GM18951 (cell line): ENCODE data around the gene ECE2.
A peak's percentile ranks its signal among the peaks of the same experiment; 100 is the strongest.

Source experiments
- POLR2A ChIP-seq: IDR thresholded peaks from 4 replicates; pipeline ENCODE4 v1.6.1; 2011; ENCODE audit warnings: mild to moderate bottlenecking; ENCODE audit not compliant: insufficient read length, insufficient read depth; ENCODE audit errors: extremely low read depth
- in situ Hi-C: fragments of 300-500 bp; cut with MboI; formaldehyde crosslinking; loops from one replicate; pipeline ENCODE4 v1.12.0; 2022; ENCODE audit warnings: low sequenced_read_pairs, mixed read lengths, inconsistent platforms; ENCODE audit not compliant: unreplicated experiment

Gene ECE2

GRCh38 chr3:184236033-184236410 is 39.8 kb upstream of the ECE2 start:
- in situ Hi-C loops = no loop called here

DNA sequence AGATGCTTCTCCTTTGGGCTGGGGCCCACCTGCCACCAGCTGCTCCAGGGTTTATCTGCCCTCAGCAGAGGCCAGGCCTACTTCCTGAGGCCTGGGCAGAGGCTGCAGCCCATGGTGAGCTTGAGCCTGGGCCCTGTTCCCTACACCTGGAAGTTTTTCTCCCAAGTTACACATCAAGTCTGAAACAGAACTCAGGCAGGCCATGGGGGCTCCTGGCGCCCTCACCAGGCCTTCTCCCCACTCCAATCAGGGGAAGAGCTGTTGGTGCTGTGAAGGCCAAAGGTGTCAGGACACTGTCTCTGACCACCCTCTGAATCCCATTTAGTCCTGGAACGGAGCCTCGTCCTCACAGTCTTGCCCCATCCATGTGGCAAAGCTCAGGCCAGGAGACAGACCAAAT is 39.2 kb upstream of the ECE2 start:
- in situ Hi-C loops = no loop called here

More at GRCh38 chr3:184236033-184236410, 39.8 kb upstream of the ECE2 start:
- TF ChIP-seq POLR2A = no peak

GRCh38 chr3:184237211-184237610 is 38.6 kb upstream of the ECE2 start:
- no peak for TF ChIP-seq POLR2A
- in situ Hi-C loops = no loop called here

More for the DNA sequence above, 39.2 kb upstream of the ECE2 start:
- TF ChIP-seq POLR2A = no peak

DNA sequence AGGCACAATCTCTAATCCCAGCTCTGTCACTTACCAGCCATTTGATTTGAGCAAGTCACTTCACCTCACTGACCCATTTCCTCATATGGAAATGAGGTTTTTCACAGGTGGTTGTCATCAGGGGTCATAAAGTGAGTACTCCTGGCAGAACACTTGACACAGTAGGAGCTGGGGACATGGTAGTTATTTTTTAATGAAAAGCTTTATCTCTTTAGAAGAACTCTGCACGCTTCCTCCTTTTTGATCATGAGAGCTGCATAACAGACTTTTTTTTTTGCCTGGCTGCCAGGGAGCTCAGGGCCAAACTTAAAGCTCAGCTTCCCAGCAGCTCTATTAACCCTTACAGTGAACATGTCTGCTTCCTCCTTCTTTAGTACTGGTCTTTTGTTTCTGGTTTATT is 38.0 kb upstream of the ECE2 start:
- in situ Hi-C loops = no loop called here
- no peak for TF ChIP-seq POLR2A

DNA sequence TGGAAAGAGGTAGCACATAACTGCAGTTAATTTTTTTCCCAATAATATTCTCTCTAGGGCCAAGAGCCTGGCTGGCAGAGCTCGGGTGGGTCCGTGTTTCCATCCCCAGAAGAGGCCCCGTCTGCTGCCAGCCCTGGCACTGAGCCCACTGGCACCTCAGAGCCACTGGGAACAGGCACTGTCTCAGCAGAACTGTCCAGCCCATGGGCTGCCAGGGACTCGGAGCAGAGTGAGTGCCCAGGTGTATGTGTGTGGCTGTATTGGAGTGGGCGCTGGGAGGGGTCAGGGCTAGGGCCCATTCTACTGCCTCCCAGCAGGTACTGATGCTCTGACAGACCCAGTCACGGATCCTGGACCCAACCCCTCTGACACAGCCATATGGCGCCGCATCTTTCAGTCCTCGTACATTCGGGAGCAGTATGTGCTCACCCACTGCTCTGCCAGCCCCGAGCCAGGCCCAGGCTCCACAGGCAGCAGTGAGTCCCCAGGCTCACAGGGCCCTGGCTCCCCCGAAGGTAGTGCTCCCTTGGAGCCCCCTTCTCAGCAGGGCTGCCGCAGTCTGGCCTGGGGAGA is 37.5 kb upstream of the ECE2 start:
- in situ Hi-C loops = no loop called here
- TF ChIP-seq POLR2A = no peak

- no peak for TF ChIP-seq POLR2A
- in situ Hi-C loops = no loop called here
These were observed 36.6 kb upstream of the ECE2 start for GRCh38 chr3:184239221-184239620.

DNA sequence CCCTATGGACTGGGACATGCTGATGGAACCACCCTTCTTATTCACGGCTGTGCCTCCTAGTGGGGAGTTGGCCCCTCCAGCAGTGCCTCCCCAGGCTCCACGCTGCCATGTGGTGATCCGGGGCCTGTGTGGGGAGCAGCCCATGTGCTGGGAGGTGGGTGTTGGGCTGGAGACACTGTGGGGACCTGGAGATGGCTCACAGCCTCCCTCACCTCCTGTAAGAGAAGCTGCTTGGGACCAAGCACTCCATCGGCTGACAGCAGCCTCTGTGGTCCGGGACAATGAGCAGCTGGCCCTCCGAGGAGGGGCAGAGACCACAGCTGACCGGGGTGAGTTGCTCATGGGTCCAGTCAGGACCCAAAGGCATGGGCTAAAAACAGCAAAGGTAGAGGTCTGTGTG is 36.1 kb upstream of the ECE2 start:
- in situ Hi-C loops = no loop called here
- TF ChIP-seq POLR2A = no peak

- TF ChIP-seq POLR2A = no peak
- in situ Hi-C loops = no loop called here
These were observed 35.3 kb upstream of the ECE2 start for GRCh38 chr3:184240384-184241140.

- TF ChIP-seq POLR2A = no peak
- in situ Hi-C loops = no loop called here
These were observed 34.7 kb upstream of the ECE2 start for GRCh38 chr3:184241141-184241446.

DNA sequence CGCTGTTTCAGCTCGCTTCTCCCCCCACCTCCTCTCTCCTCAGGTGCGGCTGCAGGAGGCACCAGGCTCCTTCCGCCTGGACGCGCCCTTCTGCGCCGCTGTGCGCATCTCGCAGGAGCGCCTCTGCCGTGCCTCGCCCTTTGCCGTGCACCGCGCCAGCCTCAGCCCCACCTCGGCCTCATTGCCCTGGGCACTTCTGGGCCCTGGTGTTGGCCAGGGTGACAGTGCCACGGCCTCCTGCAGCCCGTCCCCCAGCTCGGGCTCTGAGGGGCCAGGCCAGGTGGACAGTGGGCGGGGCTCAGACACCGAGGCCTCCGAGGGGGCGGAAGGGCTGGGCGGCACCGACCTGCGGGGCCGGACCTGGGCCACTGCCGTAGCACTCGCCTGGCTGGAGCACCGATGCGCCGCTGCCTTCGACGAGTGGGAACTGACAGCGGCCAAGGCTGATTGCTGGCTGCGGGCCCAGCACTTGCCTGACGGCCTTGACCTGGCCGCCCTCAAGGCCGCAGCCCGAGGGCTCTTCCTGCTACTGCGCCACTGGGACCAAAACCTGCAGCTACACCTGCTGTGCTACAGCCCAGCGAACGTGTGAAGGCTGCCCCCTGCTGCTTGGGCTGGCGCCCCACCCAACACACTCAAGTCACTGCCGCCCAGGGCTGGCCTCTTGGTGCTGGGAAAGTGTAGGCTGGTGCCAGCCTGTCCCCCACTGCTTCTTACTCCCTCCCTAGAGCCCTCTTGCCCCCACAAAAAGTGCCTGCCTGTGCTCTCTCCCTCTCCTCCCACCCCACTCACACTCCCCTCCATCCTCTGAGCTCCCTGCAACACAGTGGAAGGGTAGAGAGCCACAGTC is 34.1 kb upstream of the ECE2 start:
- in situ Hi-C loops = no loop called here
- TF ChIP-seq POLR2A = no peak

DNA sequence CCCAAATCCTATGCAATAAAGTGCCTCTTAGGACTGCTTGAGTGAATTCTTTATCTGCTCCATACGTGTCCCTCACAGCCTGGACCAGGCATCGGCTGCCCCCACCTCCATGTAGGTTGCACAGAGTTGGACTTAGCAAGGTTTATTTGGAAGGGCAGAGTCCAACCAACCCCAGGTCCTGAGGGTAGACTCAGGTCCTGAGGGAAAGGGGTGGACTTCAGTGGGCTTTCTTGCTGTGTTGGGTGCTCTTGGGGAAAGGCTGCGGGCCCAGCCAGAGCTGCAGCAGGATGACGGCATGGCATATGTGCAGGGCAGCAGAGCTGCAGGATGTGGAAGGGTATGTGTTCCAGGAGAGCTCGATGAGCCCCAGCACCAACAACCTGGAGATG is 33.5 kb upstream of the ECE2 start:
- in situ Hi-C loops = no loop called here
- TF ChIP-seq POLR2A = no peak

GRCh38 chr3:184248454-184249411 is 27.1 kb upstream of the ECE2 start, which contains the start of gene ALG3:
Gene ALG3, minus strand, starts transcription at chr3:184248962. Its CDS starts 22 bp downstream, at chr3:184248940.
- in situ Hi-C loops = no loop called here
- TF ChIP-seq POLR2A = peak; percentile 94
